Activated CD4-positive, alpha-beta T cell treated with anti-CD3 and anti-CD28 coated beads, Interleukin-2, amount 10 ng/mL, durations not matched to agents 24 days and 14 days (primary cell): ENCODE results near the gene TAS1R2. TPM values are rescaled to one million over a fixed set of nuclear protein-coding genes. Genes with fewer than 3 reads are reported as not detected.
"Not testable (repeated sequence)": the region's sequence is repeated elsewhere in the genome, so short reads cannot be mapped to it uniquely, and the experiment has no call there.

Experiments
- DNase-seq: peaks from one replicate; pipeline ENCODE4 v3.0.0; 2022
- H3K27ac Mint-ChIP-seq: one replicate; pipeline ENCODE4 v1.8.0; 2022; ENCODE audit warnings: mild to moderate bottlenecking, mixed read lengths
- H3K27me3 Mint-ChIP-seq: one replicate; pipeline ENCODE4 v1.8.0; 2022; ENCODE audit warnings: mixed read lengths
- H3K36me3 Mint-ChIP-seq: one replicate; pipeline ENCODE4 v1.8.0; 2022; ENCODE audit warnings: low read depth, mild to moderate bottlenecking, mixed read lengths
- H3K4me1 Mint-ChIP-seq: one replicate; pipeline ENCODE4 v1.8.0; 2021; ENCODE audit warnings: mixed read lengths
- H3K4me3 Mint-ChIP-seq: one replicate; pipeline ENCODE4 v1.8.0; 2022; ENCODE audit warnings: mild to moderate bottlenecking, moderate library complexity, mixed read lengths
- H3K9me3 Mint-ChIP-seq: one replicate; pipeline ENCODE4 v1.8.0; 2021; ENCODE audit warnings: mixed read lengths
- intact Hi-C: fragments of 100-400 bp; cut with micrococcal nuclease; formaldehyde crosslinking; loops from one replicate; pipeline ENCODE4 v1.15.1; 2023
- total RNA-seq: library from RNA; stranded (reverse); gene quantifications from 2 replicates; pipeline ENCODE4 v1.2.3, GENCODE V29; 2022

Gene TAS1R2
- total RNA-seq, 1 donor from 2014 or later: not detected

DNA sequence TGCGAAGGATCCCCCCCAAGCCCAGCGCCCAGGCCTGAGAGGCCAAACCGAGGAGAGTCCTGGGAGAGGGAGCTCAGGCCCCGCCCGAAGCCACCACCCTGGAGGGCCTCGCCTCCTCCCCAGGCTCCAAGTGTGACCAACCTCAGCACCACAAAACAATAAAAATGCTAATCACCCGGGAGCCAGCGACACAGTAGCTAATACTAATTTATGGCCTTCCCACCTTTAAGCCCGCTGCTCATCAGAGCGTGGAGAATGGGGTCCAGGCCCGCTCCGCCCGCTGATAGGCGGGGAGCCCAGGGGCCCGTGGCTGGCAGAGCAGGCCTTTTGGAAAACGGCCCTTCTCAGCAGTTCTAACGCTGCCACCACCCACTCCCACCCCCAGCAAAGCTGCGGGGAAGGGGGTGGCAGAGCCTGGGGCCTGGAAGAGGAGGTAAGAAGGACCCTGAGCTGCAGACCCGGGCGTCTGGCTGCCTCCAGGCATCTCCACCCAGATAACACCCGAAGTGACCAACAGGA is 20.4 kb upstream of the TAS1R2 start:
- intact Hi-C loops: no loop called here
- Mint-ChIP-seq H3K4me3 (no peak overlapping the region), H3K27ac (no peak overlapping the region), H3K9me3 (no peaks in the 10 kb centered on the region), H3K36me3 (no peaks in the 10 kb centered on the region), H3K4me1 (no peaks in the 10 kb centered on the region), H3K27me3 (no peaks in the 10 kb centered on the region)
- no peak for DNase-seq

DNA sequence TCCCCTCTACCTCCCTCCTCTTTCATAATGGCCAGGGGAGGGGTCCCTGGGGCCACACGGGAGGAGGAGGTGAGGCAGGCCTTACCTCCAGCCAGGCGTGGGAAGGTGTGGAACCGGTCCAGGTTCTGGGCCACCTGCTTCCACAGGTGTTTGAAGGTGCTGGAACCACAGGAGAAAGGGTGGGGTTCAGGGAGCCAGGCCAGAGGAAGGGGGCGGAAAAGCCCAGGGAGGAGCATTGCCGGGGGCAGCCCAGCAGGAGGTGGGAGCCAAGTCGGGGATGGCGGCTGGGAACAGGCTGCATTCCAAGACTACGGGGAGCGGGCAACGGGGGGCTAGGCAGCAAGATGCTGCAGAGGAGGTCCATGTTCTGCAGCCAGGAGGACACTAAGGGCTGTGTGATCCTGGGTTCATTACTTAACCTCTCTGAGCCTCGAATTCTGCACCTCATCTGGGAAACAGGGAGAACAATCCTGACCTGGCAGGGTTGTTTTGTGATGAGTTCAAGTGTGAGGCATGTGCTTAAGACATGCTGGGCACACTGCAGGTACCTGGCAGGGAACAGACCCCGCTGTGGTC is 19.8 kb upstream of the TAS1R2 start:
- Mint-ChIP-seq H3K36me3 (no peaks in the 10 kb centered on the region), H3K4me1 (no peaks in the 10 kb centered on the region), H3K4me3 (no peak overlapping the region), H3K27me3 (no peaks in the 10 kb centered on the region), H3K9me3 (no peaks in the 10 kb centered on the region), H3K27ac (no peak overlapping the region)
- intact Hi-C loops: no loop called here
- DNase-seq: no peak

DNA sequence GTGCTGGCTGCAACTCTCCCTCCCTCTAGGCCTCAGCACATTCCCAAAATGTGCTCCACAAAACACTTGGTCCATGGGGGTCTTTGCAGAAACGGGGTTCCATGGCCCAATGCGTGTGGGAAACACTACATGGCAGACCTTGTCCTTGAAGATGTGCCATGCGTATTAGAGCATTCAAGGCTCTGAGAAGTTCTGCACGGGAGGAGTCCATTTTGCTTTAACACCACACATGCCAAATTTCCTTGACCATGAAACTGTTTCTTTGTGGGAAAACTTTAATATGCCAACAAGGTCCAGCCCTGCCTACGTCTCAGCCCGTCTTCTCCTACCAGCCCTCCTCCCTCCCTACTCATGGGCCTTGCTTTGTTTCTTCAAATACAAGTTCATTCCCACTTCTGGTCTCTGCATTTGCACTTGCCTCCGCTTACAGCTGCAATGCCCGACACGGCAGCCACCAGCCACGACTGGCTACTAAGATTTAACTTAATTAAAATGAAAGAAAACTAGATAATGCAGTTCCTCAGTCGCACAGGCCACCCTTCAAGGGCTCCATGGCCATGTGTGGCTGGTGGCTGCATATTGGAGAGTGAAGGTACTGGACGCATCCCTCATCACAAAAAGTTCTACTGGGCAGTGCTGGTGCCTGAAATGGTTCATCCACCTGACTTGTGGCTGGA is 19.2 kb upstream of the TAS1R2 start:
- H3K36me3 Mint-ChIP-seq: no peaks in the 10 kb centered on the region
- H3K4me3 Mint-ChIP-seq: no peak overlapping the region
- no peaks in the 10 kb centered on the region for H3K27me3 Mint-ChIP-seq
- DNase-seq: no peak
- H3K4me1 Mint-ChIP-seq: no peaks in the 10 kb centered on the region
- intact Hi-C loops: no loop called here
- H3K27ac Mint-ChIP-seq: no peak overlapping the region
- H3K9me3 Mint-ChIP-seq: no peaks in the 10 kb centered on the region

DNA sequence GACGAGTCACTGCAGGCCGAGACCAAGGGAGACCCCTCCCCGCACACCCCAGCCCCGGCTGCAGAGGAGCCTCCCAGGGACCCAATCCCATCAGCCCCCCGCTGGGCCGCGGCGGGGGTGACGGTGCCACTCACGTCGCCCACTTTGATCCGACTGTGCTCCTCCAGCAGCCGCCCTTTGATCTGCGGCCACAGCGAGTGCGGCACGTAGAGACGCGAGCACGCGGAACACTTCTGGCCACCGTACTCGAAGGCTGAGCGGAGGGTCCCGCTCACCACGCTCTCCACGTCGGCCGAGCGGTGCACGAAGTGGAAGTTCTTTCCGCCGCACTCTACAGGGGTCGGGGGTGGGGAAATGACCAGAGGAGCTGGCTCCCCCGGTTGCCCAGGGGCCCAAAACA is 17.8 kb upstream of the TAS1R2 start:
- Mint-ChIP-seq H3K4me3 (no peak overlapping the region), H3K9me3 (no peaks in the 10 kb centered on the region), H3K4me1 (no peaks in the 10 kb centered on the region), H3K27me3 (no peaks in the 10 kb centered on the region), H3K27ac (no peak overlapping the region), H3K36me3 (no peaks in the 10 kb centered on the region)
- no peak for DNase-seq
- intact Hi-C loops: no loop called here

DNA sequence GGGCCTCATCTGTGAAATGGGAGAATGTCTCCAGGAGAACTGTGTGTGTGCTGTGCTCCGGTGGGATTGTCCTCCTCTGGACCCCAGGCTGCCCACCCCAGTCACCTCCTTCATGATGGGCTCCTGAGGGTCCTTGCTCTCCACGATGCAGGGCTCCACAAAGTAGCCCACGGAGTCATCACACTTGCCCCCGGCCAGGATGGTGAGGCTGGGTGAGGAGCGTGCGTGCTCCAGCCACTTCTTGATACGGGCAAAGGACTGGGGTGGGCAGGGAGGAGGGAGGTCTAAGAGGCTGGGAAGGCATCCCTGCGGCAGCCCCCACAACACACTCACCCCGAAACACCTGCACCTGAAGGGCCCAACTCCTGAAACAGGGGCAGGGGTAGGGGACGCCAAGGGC is 16.8 kb upstream of the TAS1R2 start:
- H3K36me3 Mint-ChIP-seq: no peaks in the 10 kb centered on the region
- DNase-seq: no peak
- H3K9me3 Mint-ChIP-seq: no peaks in the 10 kb centered on the region
- intact Hi-C loops: no loop called here
- H3K27ac Mint-ChIP-seq: no peak overlapping the region
- H3K4me1 Mint-ChIP-seq: no peaks in the 10 kb centered on the region
- no peaks in the 10 kb centered on the region for H3K27me3 Mint-ChIP-seq
- H3K4me3 Mint-ChIP-seq: no peak overlapping the region

DNA sequence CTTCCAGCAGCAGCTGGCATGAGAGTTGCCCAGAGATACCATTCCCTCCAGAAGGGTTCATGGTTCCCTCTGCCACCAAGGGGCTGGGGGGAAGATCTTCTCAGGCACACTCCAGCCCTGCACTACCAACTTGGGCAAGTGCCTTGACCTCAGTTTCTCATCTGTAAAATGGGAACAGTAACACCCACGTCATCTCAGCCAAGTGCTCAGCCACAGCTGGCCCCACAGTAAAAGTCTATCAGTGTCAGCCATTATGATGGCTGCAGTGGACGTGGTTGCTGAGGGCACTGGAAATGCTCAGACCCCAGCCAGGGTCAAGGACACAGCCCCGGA is 16.3 kb upstream of the TAS1R2 start:
- intact Hi-C loops: no loop called here
- Mint-ChIP-seq H3K4me3 (no peak overlapping the region), H3K36me3 (no peaks in the 10 kb centered on the region), H3K27me3 (no peaks in the 10 kb centered on the region), H3K9me3 (no peaks in the 10 kb centered on the region), H3K4me1 (no peaks in the 10 kb centered on the region), H3K27ac (no peak overlapping the region)
- DNase-seq: no peak

DNA sequence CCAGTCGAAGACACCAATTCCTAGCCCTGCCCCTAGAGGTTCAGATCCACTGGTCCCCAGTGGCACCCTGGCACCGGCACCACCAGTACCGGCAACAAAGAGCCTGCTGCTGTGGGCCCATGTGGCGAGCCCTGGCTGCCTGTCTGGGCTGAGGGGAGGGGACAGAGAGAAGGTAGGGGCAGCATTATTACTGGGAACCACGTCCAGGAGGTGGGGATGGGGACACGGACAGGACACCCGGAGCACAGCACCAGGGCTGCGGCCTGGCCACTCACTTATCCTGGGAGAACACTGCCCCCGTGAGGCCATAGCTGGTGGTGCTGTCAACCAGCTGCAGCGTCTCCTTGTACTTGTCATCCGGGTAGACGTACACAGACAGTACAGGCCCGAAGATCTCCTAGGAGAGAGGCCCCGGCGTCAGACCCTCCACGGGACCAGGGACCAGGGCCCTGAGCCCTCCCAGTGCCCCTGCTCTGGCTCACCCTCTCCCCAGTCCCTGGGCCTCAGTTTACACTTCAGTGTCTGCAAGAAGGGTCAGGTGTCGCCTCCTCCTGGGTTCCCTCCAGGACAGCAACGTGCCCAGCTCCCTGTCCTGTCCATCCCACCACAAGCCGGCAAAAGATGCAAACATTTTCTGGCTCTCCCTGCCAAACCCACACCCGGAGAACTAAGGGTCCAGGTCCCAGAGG is 15.8 kb upstream of the TAS1R2 start:
- intact Hi-C loops: no loop called here
- Mint-ChIP-seq H3K27me3 (no peaks in the 10 kb centered on the region), H3K4me3 (no peak overlapping the region), H3K4me1 (no peaks in the 10 kb centered on the region), H3K27ac (no peak overlapping the region), H3K36me3 (no peaks in the 10 kb centered on the region), H3K9me3 (no peaks in the 10 kb centered on the region)
- peak; percentile 90 for DNase-seq

DNA sequence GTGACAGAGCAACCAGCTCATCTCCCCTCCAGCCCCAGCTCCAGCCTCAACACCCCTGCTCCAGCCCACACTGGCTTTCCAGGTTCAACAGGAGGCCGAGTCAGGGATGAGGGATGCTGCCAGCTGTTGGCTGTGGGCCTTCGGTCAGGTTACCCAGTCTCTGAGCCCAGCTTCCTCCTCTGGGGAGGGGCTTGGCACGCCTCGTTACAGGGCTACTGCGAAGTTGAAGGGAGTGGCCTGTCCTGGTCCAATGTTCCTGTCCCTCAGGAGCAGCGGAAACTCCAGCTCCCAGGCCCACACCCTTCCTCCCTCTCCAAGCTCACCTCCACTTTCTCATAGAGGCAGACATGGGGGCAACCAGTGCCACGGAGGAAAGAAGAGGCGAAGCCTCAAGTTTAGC is 15.1 kb upstream of the TAS1R2 start:
- intact Hi-C loops: no loop called here
- H3K36me3 Mint-ChIP-seq: no peaks in the 10 kb centered on the region

DNA sequence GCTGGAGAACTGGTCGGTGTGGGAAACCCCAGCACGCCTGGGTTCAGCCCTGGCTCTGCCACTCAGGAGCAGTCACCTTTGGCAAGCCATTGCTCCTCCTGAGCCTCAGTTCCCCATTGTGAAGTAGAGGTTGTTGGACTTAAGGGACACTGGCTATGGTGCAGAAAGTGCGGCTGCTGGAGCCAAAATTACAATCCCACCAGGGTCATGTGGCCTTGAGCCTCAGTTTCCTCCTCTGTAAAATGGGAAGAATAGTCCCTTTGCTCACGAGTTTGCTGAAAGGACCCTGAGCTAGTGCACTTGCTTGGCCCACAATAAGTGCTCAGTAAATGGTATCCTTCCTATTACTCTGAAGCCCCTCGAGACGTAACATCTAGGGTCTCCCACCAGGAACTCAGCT is 14.6 kb upstream of the TAS1R2 start:
- H3K4me1 Mint-ChIP-seq: no peaks in the 10 kb centered on the region
- intact Hi-C loops: no loop called here
- no peak overlapping the region for H3K4me3 Mint-ChIP-seq
- no peak for DNase-seq
- H3K9me3 Mint-ChIP-seq: no peaks in the 10 kb centered on the region
- H3K27me3 Mint-ChIP-seq: no peaks in the 10 kb centered on the region
- no peaks in the 10 kb centered on the region for H3K36me3 Mint-ChIP-seq
- H3K27ac Mint-ChIP-seq: no peak overlapping the region

More for the DNA sequence above, 15.1 kb upstream of the TAS1R2 start:
- DNase-seq: no peak
- Mint-ChIP-seq H3K27ac (no peak overlapping the region), H3K27me3 (no peaks in the 10 kb centered on the region), H3K9me3 (no peaks in the 10 kb centered on the region), H3K4me1 (no peaks in the 10 kb centered on the region), H3K4me3 (no peak overlapping the region)

DNA sequence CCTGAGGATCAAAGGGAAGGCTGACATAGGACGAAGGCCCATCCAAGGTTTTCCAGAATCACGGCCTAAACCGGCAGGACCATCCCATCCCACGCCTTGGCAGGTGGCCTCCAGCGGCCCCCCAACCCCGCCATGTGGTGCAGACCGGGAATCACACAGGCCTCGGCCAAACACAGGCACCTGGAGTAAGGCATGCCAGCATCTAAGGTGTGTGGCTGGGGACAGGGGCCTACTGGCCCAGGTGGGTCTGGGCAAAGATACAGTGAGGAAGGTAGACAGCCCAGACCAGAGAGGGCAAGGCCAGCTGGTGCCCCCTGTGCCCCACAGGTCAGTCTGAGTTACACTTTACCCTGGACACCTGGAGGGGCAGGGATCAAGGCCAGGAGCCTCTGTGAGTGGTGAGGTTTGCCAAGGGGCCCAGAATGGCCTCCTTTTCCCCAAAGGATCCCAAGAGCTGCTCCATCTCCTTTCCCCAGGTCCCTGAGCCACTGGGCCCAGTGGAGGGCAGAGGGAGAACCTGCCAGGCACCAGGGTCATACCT is 12.7 kb upstream of the TAS1R2 start:
- Mint-ChIP-seq H3K9me3 (no peaks in the 10 kb centered on the region), H3K4me3 (no peak overlapping the region), H3K36me3 (no peaks in the 10 kb centered on the region), H3K27me3 (no peaks in the 10 kb centered on the region), H3K4me1 (no peaks in the 10 kb centered on the region), H3K27ac (no peak overlapping the region)
- intact Hi-C loops: no loop called here
- DNase-seq: no peak

DNA sequence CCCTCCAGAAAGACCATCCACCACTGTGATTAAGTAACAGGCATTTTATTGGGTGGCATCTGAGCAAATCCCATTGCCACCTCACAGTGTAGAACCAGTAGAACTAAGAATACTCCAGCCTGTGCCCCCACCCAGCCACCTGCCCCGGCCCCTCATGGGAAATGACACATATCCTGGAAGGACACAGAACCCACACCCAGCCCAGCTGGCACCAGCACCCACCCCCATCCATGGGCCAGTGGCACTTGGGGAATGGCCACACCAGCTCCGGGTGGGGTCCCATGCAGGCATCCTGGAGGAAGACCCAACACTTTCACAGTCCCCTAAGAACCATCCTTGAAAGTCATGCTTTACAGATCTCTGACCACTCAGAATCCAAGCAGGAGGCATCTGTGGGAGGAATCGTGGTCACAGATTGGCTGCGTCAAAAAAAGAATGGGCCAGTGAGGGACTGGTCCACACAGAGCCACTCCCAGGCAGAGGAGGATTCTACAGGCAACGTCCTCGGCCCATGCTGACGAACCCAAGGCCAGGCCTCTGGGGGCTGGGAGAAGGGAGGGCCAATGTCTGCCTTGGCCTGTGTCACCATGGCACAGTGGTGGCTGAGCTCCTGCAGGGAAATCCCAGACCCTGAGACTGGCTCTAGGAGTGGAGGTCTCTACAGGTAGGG is 12.1 kb upstream of the TAS1R2 start:
- H3K4me1 Mint-ChIP-seq: no peaks in the 10 kb centered on the region
- H3K27ac Mint-ChIP-seq: no peak overlapping the region
- no peaks in the 10 kb centered on the region for H3K9me3 Mint-ChIP-seq
- H3K4me3 Mint-ChIP-seq: no peak overlapping the region
- no peaks in the 10 kb centered on the region for H3K36me3 Mint-ChIP-seq
- DNase-seq: no peak
- intact Hi-C loops: no loop called here
- H3K27me3 Mint-ChIP-seq: no peaks in the 10 kb centered on the region

DNA sequence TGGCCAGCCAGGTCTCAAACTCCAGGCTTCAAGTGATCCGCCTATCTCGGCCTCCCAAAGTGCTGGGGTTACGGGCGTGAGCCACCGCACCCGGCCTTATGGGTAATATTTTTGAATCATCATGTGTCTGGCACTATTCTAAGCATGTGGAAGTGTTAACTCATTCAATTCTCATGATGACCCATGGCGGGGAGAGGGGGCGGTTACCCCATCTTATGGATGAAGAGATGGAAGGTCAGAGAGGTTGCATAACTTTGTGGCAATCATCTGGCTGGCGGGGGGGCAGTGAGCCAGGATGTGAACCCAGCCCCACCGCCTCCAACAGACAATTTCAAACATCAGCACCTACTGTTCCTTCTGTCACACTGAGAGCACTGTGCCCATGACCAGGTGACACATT is 11.5 kb upstream of the TAS1R2 start:
- no peak overlapping the region for H3K4me3 Mint-ChIP-seq
- no peak for DNase-seq
- intact Hi-C loops: no loop called here
- H3K27me3 Mint-ChIP-seq: no peaks in the 10 kb centered on the region
- no peaks in the 10 kb centered on the region for H3K36me3 Mint-ChIP-seq
- H3K27ac Mint-ChIP-seq: no peak overlapping the region
- H3K4me1 Mint-ChIP-seq: no peaks in the 10 kb centered on the region
- no peaks in the 10 kb centered on the region for H3K9me3 Mint-ChIP-seq

DNA sequence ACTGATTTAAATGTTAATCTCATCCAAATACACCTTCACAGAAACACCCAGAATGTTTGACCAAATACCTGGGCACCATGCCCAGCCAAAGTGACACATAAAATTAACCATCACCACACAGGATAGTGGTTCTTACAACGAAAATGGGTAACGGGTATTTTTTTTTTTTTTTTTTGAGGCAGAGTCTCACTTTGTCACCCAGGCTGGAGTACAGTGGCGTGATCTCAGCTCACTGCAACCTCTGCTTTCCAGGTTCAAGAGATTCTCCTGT is 11.1 kb upstream of the TAS1R2 start:
- DNase-seq, intact Hi-C loops, H3K36me3 Mint-ChIP-seq, H3K27ac Mint-ChIP-seq, H3K27me3 Mint-ChIP-seq, H3K9me3 Mint-ChIP-seq, H3K4me1 Mint-ChIP-seq, H3K4me3 Mint-ChIP-seq: not testable (repeated sequence)

DNA sequence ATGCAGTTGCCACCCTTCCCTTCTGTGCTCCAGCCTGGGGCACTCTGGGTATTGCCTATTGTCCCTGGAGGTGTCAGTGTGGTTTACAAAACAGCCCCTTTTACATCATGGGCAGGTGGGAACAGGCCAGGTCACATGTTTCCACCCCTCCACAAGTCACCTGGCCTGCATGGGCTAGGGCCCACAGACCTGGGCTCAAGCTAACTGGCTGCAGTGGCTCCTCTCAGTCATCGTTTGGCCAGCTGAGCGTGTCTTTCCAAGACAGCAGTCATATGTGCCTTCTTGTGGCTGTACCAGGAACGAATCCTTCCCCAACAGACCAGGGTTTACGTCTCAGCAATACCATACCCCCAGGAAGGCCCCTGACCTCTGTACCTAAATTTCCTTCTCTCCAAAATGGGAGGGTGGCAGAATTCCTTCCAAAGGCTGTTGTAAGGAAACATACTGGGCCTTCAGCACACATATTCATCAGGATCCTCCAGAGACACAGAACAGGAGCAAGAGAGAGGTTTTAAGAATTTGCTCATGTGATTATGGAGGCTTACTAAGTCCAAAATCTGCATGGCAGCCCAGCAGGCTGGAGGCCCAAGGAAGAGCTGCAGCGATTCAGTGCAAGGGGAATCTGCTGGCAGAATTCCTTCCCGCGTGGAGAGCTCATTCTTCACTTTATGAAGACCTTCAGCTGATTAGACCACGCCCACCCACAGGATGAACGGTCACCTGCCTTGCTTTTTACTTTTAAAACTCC is 10.6 kb upstream of the TAS1R2 start:
- Mint-ChIP-seq H3K27me3 (peaks cover 2% of the 10 kb centered on the region), H3K4me3 (no peak overlapping the region), H3K9me3 (no peaks in the 10 kb centered on the region), H3K4me1 (no peaks in the 10 kb centered on the region), H3K27ac (peak overlapping the region; percentile 45), H3K36me3 (no peaks in the 10 kb centered on the region)
- no peak for DNase-seq
- intact Hi-C loops: no loop called here
